Glomerular visceral epithelial cell (primary cell): ENCODE results near the gene MAP2K5.

Experiments
- DNase-seq: peaks from one replicate; pipeline ENCODE4 v3.0.0-alpha.2; 2016; ENCODE audit errors: extremely low spot score

MAP2K5 gene

GRCh38 chr15:67723294-67724024 is 181.0 kb downstream of the MAP2K5 start:
- no peak for DNase-seq

DNA sequence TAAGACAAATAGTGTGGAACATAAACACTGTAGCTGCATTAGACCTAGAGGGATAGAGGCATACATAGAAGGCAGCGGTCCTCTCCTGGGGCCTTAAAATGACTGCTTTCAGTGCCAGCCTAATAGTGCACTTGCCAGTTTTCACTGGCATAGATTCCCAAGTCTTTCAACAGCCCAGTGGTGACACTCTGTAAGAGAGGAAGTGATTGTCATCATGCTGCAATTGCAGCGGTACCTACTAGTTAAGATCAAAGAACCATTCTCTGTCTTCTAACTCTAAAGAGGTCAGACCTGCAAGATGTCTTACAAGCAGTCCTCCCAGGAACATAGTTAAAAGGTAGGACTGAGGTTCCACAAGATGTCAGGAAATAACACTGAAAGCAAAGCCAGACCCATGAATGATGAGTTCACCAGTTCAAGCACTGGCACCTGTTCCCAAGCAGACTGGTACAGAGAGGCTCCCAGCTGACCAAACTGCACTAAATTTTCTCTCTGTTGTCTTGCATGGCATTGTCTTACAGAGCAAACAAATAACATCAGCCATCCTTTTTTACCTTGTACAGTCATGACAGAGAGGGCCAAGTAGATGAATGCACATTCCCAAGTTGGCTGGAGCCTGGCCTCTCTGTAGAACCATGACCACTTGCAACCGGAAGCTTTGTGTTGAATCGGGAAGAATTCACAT is 182.3 kb downstream of the MAP2K5 start:
- DNase-seq = no peak

- no peak for DNase-seq
Measured at GRCh38 chr15:67730135-67730534, 187.6 kb downstream of the MAP2K5 start.

GRCh38 chr15:67731112-67731721 is 188.7 kb downstream of the MAP2K5 start:
- no peak for DNase-seq

GRCh38 chr15:67732164-67732563 is 189.7 kb downstream of the MAP2K5 start:
- DNase-seq = no peak

GRCh38 chr15:67732671-67733374 is 190.3 kb downstream of the MAP2K5 start:
- DNase-seq = no peak

GRCh38 chr15:67735896-67736295 is 193.4 kb downstream of the MAP2K5 start:
- no peak for DNase-seq

GRCh38 chr15:67736810-67737209 is 194.3 kb downstream of the MAP2K5 start:
- no peak for DNase-seq

DNA sequence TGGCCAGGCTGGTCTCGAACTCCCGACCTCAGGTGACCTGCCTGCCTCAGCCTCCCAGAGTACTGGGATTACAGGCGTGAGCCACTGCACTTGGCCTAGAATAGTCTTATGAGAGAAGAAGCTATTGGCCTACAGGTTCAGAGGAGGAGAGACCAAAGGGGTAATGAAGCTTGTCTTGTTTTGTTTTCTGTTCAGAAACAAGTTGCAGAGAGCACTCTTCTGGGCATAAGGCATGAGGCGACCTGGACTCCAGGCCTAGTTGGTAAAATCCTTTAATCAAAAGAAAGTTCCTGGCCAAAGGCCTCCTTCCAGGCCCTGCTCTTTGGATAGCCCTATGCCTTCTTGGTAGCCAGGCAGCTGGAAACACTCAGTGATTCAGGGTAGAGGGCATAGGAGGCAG is 195.6 kb downstream of the MAP2K5 start:
- DNase-seq = no peak

DNA sequence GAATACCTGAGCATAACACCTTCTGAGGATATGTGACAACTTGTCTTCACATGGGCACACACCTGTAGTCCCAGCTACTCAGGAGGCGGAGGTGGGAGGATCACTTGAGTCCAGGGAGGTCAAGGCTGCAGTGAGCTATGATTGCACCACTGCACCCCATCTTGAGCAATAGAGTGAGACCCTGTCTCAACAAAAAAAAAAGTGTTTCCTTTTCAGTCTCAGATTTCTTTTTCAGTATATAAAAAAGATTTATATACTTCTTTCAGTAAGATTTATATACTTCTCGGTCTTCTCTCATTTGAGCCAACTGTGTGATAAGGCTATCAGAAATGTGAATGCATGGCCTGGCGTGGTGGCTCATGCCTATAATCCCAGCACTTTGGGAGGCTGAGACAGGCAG is 197.9 kb downstream of the MAP2K5 start:
- DNase-seq = no peak

DNA sequence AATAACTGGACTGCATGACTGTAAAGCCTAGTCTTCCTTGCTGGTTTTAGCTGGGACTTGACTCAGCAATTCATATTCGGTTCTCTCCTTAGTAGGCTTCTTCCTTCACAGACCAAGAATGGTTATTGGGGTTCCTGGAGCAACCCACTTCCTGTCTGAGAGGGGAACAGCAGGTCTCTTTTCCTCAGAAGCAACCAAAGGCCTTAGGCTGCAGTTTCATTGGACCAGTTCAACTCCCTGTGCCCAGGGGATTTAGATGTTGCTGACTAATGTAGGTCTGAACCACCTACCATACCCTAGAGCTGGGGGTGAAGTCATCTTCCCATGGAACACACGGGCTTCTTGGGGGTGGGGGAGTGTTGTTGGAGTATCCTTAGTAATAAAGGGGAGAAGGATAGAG is 198.8 kb downstream of the MAP2K5 start:
- no peak for DNase-seq

DNA sequence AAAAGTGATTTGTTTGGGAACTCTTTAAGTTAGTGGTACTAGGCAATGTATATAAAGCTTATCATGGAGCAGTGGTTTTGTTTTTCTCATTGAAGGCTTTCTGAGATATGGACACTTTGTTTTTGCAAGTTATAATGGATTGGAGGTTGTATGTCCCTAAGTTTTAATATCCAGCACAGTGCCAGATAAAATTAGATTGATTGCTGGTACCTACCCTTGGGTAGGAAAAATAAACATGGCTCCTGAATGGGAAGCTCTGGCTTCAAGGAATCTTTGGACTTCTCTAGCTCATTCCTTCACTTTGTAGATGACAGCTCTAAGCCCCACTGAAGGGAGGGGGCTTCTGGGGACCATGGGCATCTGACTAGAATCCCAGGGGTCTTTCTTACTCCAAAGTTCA is 201.1 kb downstream of the MAP2K5 start:
- no peak for DNase-seq

- DNase-seq = no peak
Measured at GRCh38 chr15:67744331-67745072, 202.0 kb downstream of the MAP2K5 start.

GRCh38 chr15:67745073-67746006 is 202.8 kb downstream of the MAP2K5 start:
- no peak for DNase-seq

GRCh38 chr15:67746022-67746421 is 203.5 kb downstream of the MAP2K5 start:
- DNase-seq = no peak

GRCh38 chr15:67746450-67746849 is 203.9 kb downstream of the MAP2K5 start:
- DNase-seq = no peak

- no peak for DNase-seq
Measured at GRCh38 chr15:67747921-67748320, 205.4 kb downstream of the MAP2K5 start.

DNA sequence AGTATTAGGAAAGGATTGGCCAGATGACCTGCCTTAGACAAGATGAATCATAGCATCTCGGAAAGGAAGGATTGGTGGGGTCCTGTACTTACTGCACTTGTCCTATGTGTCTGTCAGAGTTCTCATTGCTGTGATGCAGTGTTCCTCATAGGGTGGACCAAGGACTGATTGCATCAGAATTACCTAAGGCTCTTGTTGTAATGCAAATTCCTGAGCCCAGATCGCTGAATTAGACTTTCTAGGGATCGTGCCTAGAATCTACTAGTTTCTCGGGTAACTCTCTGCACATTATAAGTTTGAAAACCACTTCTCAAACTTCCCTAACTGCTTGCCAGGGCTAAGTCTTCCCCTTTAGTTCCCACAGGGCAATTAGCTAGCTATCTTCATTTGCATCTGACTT is 207.9 kb downstream of the MAP2K5 start:
- no peak for DNase-seq

DNA sequence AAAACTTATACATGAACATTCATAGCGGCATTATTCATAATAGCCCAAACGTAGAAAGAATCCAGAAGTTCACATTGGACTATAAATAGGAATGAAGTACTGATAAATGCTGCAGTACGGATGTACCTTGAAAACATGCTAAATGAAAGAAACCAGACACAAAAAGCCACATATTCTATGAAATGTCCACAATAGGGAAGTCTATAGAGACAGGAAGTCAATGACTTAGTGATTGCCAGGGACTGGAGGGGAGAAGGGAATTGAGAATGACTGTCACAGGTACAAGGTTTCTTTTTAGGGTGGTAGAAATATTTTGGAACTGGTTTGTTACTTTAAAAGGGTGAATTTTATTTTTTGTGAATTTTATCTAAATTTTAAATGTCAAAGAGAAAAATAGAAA is 211.4 kb downstream of the MAP2K5 start:
- DNase-seq = no peak

GRCh38 chr15:67755264-67755663 is 212.8 kb downstream of the MAP2K5 start:
- DNase-seq = no peak

DNA sequence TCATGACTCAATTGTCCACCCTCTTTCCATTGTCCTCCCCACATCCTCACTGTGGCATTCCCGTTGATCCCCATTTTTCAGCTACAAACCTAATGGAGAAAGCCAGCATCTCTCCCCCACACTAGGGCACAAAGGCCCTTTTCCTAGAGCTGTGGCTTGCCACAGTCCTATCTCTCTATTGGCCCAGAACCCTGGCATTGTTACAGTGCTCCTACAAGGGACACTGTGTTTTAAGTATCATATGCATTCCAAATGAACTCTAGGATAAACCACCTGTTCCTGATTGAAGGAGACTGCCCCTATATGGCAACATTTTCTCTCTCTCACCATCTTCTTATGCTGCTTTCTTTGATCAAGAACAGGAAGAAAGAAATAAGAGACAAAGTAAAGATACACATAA is 213.4 kb downstream of the MAP2K5 start:
- no peak for DNase-seq
